BE2C (cell line): Measurements from ENCODE around the gene NPC2.

Source experiments
- DNase-seq: peaks from one replicate; pipeline ENCODE4 v3.0.0-alpha.2; 2020
- H3K27me3 ChIP-seq: fragments of 250-450 bp; sonication (Bioruptor Pico); 2 replicates; pipeline ENCODE4 v1.5.1; 2020; ENCODE audit warnings: mild to moderate bottlenecking
- H3K36me3 ChIP-seq: fragments of 250-450 bp; sonication (Bioruptor Pico); 2 replicates; pipeline ENCODE4 v1.5.1; 2020; ENCODE audit warnings: mild to moderate bottlenecking
- H3K4me1 ChIP-seq: fragments of 250-450 bp; sonication (Bioruptor Pico); 2 replicates; pipeline ENCODE4 v1.5.1; 2020
- H3K4me3 ChIP-seq: 2 replicates; pipeline ENCODE4 v1.5.1; 2011; ENCODE audit warnings: low read depth, low read length
- H3K9me3 ChIP-seq: fragments of 250-450 bp; sonication (Bioruptor Pico); 2 replicates; pipeline ENCODE4 v1.5.1; 2020
- CTCF ChIP-seq: IDR thresholded peaks from 2 replicates; pipeline ENCODE4 v1.5.1; 2012; ENCODE audit warnings: mild to moderate bottlenecking, low read depth, low read length

The NPC2 gene

DNA sequence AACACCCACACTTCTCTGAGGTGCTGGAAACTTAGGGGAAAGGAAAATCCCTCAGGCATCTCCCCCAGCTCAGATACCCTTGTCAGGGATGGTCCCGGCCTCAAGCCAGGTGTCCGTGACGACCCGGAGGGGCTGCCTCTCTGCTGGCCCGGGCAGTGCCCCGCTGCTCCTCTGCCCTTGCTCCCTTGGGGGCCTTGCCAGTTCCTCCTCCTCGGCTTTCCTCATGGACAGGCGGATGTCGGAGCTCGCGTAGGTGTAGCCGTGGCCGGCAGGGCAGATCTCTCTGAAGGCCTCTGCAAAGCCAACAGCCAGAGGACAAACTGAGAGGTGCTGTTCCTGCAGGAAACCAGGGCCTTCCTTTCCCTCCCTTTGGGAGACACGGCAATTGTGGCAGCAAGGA lies 35.3 kb upstream of the NPC2 start:
- no peaks in the 10 kb centered on the region for H3K4me1 ChIP-seq
- no peaks in the 10 kb centered on the region for H3K9me3 ChIP-seq
- DNase-seq: no peak
- no peak for TF ChIP-seq CTCF
- H3K36me3 ChIP-seq: no peaks in the 10 kb centered on the region
- peaks cover 9% of the 10 kb centered on the region for H3K27me3 ChIP-seq
- H3K4me3 ChIP-seq: no peak overlapping the region

DNA sequence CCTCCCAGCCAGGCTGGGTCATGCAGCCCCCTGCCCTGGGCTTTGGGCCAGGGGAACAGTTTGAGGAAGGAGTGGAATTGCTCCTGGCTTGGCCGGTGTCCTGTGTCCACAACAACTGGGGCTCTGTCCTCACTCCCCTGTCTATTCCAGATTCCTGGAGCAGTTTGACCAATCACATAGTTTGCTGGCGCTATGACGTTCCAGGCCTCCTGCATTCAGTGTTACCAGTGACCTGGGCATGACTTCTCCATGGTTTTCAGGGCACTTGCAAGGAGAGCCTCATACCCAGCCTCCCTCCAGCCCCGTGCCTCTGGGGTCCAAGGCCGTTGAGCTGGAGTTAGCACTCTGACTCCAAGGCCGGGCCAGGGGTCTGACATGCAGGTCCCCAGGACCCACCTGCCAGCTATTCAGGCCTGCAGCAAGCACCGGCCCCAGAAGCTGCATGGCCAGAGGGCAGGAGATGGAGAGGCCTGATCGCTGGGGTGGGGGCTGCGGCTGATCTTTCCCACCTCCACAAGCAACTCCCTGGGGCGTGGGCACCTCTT lies 34.7 kb upstream of the NPC2 start:
- Histone ChIP-seq H3K27me3 (peaks cover 9% of the 10 kb centered on the region), H3K4me3 (no peak overlapping the region), H3K4me1 (no peaks in the 10 kb centered on the region), H3K36me3 (no peaks in the 10 kb centered on the region), H3K9me3 (no peaks in the 10 kb centered on the region)
- no peak for TF ChIP-seq CTCF
- no peak for DNase-seq

- Histone ChIP-seq H3K36me3 (no peaks in the 10 kb centered on the region), H3K27me3 (peaks cover 9% of the 10 kb centered on the region), H3K9me3 (no peaks in the 10 kb centered on the region), H3K4me1 (no peaks in the 10 kb centered on the region), H3K4me3 (no peak overlapping the region)
- TF ChIP-seq CTCF: no peak
- no peak for DNase-seq
These were observed 33.9 kb upstream of the NPC2 start for GRCh38 chr14:74526854-74527585.

GRCh38 chr14:74525361-74525851 lies 32.3 kb upstream of the NPC2 start:
- Histone ChIP-seq H3K4me3 (no peak overlapping the region), H3K9me3 (no peaks in the 10 kb centered on the region), H3K36me3 (no peaks in the 10 kb centered on the region), H3K27me3 (peaks cover 9% of the 10 kb centered on the region), H3K4me1 (no peaks in the 10 kb centered on the region)
- TF ChIP-seq CTCF: no peak
- DNase-seq: no peak

DNA sequence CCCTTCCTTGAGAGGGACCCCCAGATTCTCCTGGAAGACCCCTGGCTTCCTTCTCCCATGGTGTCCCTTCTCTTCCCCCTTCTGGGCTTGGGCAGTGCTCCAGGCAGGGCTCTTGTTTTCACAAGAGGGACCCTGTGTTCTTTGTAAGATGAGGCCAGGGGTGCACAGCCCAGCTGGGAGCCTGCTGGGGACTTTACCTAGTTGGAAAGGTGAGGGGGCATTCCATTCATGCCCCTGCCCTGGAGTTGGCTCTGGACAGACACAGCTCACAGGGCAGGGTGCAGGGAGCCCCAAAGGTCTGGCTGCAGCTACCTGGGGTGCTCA lies 31.7 kb upstream of the NPC2 start:
- no peak for DNase-seq
- no peaks in the 10 kb centered on the region for H3K36me3 ChIP-seq
- H3K9me3 ChIP-seq: no peaks in the 10 kb centered on the region
- no peaks in the 10 kb centered on the region for H3K4me1 ChIP-seq
- TF ChIP-seq CTCF: no peak
- H3K27me3 ChIP-seq: peaks cover 9% of the 10 kb centered on the region
- no peak overlapping the region for H3K4me3 ChIP-seq

- no peaks in the 10 kb centered on the region for H3K4me1 ChIP-seq
- no peak for DNase-seq
- no peaks in the 10 kb centered on the region for H3K9me3 ChIP-seq
- H3K27me3 ChIP-seq: peaks cover 9% of the 10 kb centered on the region
- no peaks in the 10 kb centered on the region for H3K36me3 ChIP-seq
- H3K4me3 ChIP-seq: no peak overlapping the region
- no peak for TF ChIP-seq CTCF
These were observed 31.1 kb upstream of the NPC2 start for GRCh38 chr14:74524076-74524811.
